GM19328 (cell line): ENCODE results near the gene VPS41.
"Not testable (repeated sequence)": the region's sequence is repeated elsewhere in the genome, so short reads cannot be mapped to it uniquely, and the experiment has no call there.

Experiments used
- ATAC-seq: cut with Tn5 transposase; IDR thresholded peaks from one replicate; pipeline ENCODE4 v1.9.1; 2021; ENCODE audit warnings: mild to moderate bottlenecking, moderate library complexity; ENCODE audit not compliant: unreplicated experiment

Gene VPS41

DNA sequence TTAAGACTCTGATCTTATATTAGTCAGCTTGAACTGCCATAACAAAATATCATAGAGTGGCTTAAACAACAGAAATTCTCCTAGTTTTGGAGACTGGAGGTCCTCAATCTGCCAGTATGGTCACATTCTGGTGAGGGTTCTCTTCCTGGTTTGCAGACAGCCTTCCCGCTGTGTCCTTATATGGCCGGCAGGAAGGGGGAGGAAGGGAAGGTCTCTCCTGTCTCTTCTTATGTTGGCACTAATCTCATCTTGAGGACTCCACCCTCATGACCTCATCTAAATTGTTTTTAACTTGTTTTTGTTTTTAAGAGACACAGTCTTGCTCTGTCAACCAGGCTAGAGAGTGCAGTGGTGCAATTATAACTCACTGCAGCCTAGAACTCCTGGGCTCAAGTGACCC is 53.1 kb downstream of the VPS41 start:
- ATAC-seq, result no peak

DNA sequence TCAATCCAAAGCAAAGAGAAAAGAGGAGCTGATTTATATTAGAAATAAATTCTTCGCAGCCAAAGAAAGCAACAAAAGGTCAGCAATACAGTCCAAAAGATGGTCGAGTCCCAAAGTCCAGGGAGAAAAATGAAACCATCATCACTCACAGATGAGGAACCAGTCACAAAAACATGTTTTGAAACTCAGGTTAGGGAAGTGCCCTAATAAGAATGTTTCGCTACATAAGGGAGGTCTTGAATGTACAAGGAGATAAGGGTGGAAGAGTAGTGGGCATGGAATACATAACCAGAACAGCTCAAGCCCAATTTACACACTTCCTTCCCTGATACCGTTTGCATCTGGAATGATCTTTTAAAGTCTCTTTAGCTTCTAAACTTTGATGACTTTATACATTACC is 53.6 kb downstream of the VPS41 start:
- no peak for ATAC-seq

DNA sequence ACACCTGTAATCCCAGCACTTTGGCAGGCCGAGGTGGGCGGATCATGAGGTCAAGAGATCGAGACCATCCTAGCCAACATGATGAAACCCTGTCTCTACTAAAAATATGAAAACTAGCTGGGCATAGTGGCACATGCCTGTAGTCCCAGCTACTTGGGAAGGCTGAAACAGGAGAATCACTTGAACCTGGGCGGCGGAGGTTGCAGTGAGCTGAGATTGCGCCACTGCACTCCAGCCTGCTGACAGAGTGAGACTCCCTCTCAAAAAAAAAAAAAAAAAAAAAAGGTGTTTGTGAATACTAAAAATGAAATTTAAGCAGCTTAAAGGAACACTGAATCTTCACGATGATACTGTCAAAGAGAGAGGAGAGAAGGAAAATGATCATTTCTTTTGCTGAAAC is 54.0 kb downstream of the VPS41 start:
- not testable (repeated sequence) for ATAC-seq

DNA sequence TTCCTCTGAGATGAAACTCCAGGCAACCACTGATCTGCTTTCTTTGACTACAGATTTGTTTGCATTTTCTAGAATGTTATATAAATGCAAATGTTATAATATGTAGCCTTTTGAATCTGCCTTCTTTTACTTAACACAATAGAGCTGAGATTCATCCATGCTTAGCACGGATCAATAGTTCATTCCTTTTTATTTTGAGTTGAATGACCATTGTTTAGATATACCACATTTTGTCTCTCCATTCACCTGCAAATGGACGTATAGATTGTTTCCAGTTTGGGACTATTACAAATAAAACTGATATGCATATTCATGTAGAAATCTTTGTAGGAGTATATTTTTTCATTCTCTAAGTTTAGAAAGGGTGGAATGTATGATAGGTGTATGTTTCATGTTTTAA is 57.7 kb downstream of the VPS41 start:
- no peak for ATAC-seq

DNA sequence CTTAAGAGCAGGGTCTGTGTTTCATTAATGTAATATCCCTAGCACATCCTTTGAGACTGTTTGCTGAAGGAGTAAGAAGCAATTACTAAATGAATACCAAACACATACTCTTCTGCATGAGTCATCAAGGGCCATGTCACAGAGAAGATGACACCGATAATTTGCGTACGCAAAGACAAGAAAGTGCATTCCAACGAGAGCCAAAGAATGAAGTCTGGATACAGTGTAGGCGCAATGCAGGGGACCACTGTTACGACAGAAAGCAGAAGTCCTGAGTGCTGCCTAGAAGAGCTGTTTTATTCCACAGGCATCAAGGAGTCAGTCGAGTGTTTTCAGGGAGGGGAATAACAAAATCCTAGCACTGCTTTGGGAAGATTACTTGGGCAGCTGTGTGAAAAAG is 62.7 kb downstream of the VPS41 start:
- ATAC-seq, result no peak

DNA sequence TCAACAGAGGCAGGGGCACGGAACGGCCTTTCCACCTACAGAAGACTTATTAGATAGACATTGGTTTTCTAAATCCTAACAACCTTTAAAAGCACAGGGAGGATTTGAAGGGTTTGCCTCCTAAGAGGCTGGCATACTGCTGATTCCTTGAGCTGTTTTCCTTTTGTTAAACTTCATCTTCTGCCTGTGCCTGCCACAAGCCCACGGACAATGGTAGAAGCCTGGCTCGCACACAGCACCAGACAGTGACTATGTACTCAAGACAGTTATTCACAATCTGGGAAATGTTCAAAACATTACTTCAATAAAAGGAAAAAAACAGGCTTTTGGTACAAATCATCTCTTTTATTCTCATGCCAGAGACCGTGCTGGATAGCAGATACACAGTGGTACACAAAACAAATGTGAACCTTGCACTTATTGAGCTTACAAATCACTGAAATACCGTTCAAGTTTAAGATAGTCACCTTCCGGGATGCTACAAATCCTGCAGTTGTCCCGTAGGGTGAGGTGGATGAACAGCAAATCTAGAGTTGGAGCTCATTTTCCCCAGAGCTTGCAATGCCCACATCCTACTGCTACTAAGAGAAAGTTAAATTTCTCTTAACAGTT is 63.9 kb downstream of the VPS41 start:
- ATAC-seq, result no peak

DNA sequence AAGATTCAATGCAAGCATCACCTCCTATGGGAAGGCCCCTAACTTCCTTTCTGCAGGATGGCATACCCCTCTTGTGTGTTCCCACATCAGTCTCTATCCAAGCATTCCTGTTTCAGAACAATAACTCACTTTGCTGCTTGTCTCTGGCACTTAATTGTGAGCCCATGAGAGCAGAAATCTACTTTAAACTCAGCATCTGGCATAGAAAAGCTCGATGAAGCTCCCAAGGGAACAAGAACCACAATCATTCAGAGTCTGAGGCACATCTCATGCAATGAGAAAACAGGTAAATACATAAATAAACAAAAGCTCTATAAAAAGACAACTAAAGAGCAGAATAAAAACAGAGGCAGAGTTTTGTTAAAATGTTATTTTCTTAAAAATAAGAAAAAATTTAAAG is 66.2 kb downstream of the VPS41 start:
- ATAC-seq, result no peak

DNA sequence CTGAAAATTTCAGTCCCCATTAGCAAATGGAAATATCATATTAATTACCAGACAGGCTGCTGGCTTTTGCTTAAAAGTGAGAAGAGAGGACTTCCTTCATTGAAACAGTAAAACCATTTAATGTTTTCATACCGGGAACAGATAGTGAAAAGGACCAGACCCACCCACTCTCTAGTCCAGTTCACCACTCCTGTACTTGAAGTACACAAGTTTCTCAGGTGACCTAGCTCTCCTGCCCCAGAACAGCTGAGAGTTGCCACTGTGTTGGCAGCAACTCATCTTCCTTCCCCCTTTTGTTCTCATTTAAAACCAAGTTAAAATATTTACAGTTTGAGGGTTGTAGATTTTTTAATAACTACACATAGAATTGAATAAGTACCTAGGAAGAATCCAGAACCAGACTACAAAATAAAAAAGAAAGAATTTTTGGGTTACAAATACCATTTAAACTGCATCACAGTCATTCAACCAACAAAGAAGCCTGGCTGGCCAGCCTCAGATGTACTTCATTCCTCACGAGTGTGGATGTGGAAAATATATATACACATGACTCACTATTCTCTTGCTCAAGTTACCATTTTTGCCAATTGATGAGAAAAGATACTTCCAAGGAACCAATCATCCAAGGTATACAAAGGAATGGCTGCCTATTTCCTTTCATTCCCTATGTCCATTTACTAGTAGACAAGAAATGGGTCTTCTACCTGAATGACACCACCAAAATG is 68.1 kb downstream of the VPS41 start:
- no peak for ATAC-seq

DNA sequence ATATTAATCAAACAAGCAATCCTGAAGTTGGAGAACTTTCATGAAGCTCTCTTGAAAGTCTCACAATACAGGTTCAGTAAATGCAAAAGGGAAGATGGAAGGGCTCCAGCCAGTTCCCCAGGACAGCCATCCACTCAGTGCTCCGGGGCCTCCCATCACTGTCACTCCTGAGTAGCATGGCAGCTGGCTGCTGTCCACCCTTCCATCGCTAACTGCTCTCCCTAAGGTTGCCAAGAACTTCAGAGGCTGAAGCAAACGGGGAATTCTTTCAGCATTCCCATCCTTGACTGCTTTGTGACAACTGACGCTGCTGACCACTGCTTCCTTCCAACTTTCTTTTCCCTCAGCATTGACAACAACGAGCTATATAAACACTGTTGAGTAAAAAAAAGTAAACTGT is 69.1 kb downstream of the VPS41 start:
- no peak for ATAC-seq

DNA sequence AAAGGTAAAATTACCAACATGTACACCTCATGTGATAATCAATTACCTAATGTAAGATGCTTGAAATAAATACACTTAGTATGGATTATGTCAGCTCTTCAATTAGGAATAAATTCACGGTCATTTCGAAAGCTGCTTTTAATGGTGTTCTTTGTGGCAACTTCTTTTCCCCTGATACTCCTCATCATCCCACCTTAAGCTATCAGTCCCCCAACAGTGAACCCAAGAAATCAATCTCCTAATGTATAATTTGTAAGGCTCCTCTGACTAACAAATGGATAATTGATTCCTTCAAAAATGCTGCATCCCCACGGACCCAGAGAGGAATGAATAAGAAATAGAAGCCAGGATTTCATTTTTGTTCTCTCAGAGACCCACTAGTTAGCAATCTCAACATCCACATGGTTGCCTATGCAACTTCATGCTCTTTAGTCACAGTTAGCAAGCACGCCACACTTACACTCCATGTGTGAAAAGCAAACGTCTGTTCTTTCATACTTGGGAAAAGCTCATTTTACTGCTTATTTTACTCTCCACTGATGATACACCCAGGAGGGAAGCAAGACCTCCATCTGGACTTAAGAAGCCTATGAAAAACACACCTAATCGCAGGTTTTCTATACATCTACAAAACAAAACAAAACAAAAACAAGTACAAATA is 70.1 kb downstream of the VPS41 start:
- ATAC-seq, result no peak

DNA sequence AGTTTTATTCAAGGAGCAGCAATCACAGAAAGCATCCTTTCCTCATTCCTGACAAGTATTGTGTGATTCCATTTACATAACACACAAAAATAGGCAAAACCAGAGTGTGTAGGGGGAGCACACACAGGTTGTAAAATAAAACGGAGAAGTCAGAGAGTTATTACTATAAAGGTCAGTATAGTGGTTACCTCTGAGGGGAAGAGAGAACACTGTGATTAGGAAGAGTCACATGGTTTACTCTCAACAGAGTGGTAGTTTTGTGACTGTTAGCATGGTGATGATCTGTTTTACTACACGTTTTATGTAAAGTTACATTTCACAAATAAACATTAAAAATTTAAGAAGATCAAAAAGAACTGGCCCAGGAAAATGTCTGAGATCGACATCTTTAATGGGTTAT is 74.6 kb downstream of the VPS41 start:
- ATAC-seq, result no peak

DNA sequence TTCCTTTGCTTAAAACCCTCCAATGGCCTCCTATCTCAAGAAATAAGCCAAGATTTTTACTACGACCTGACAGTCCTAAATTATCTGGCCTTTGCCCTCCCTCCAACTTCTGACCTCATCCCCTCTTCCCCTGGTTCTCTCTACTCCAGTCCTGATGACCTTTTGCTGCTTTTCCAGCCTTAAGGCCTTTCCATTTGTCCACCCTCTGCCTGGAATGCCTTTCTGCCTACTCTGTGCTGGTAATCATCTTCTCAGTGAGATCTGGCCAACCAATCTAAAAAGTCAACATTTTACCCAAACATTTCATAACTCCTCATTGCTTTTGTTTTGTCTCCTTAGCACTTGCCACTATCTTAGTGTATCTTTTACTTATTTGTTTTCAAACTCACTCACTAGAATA is 75.7 kb downstream of the VPS41 start:
- no peak for ATAC-seq

DNA sequence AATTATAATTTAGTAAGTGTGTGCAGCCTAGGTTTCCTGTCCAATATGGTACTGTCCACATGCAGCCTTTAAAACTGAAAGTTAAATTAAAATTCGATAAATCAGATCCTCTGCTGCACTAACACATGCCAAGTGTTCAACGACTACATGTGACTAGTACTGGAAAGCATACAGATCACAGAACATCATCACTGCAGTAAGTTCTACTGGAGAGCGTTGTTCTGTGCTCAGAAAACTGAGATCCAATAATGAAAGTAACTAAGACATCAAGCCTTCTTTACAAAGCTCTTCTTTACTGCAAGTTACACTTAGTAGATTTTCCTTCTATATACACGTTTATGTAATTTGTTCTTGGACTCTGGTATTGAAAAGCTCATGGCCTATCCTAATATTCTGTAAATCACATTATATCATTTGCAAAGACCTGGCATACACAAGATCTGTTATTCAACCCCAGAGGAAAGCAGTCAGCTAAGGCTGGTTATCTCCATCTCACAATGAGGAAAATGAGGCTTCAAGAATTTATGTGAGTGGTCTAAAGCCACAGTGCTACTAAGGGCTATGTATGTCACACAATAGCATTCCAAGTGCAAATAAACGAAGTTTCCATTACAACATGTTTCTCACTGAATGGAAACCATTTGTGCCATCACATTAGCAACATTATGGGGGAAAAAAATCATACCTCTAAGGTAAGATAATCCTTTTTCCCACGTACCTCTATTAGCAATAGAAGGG is 77.6 kb downstream of the VPS41 start:
- ATAC-seq, result no peak

DNA sequence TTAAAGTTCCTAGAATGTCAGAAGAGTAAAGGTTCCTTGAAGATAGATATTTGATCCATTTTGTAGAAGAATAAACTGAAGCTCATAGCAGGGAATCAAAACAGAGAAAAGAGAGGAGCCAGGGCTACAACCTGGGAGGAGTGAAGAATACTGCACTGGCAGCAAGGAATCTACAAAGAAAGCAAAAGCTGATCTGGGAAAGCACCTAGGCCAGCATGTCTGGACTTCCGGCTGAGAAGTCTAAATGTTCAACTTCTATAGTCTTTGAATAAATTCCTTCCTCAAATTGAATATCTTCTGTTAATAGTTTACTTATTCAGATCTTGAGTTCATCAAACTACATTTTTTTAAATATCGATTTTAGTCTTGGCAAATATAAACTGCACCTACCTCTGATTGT is 78.2 kb downstream of the VPS41 start:
- no peak for ATAC-seq

DNA sequence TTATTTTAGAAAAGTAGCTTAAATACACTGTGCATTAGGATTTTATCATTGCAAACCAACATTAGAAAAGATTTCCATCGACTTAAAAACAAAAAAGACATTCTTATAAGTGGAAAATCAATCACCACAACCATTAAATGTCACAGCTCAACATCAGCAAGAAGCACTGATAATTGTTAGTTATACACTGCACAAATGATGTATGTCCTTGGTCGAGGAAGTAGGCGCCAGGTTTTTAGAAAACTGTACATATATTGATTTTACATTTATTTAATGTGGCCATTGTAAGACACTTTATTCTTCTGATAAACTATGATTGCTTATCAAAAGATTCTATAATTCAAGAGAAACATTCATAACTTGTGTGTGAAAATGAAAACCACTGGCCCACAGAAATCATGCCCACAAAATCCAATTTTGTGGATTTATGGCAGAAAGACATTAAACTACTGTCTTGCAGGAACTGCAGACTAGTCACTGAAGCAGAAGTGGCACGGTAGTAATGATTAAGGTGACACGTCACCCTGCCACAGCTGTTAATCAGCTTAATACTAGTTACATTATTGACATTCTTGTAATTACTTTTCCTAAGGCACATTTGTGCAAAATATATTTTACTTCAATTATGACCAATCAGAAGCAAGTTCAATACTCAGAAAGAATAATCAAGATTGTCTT is 79.4 kb downstream of the VPS41 start:
- ATAC-seq, result no peak

DNA sequence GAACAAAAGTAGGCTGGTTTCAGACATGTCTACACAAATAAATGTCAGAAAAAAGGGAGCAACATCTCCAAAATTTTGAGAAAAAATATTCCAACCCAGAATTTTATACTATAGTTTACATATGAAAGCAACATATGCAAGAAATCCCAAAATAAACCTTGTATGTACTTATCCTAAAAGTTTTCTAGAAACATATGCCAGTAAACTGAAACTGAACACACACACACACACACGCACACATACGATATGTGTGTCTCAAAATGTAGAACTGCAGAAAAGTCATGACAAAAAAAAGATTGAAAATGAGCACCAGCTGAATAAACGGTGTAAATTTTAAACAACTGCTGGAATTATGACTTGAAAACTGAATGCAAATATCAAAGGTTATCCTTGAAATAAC is 81.0 kb downstream of the VPS41 start:
- ATAC-seq, result no peak

DNA sequence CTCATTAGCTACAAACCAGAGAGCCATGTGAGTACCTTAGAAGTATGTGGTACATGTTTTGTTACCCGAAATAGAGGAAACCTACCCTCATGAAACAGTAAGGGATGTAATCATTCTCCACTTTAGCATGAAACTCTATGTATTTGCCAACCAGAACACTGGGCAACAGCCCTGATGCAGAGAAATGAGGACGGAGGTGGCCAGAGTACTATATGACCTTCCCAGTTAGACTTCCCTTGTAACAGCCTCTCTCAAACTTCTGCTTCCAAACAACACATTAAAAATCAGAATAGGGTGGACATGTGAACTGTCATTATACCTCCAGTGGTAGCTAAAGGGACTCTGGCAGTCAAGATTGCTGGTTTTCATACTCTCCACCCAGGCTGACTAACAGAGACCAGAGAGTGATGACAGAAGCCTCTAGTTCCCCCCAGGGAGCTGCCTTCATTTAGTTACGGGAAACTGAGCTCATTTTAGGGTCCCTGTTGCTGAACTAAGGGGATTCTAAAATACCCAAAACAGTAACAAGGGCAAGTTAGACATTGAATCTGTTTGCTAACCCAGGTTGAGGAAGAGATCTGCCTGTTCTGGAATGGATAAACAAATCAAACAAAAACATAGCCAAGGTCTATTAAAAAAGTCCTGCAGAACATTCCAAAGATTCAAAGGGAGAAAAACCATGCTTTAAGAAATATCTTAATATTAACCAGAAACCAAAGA is 83.1 kb downstream of the VPS41 start:
- ATAC-seq, result peak; percentile 53

DNA sequence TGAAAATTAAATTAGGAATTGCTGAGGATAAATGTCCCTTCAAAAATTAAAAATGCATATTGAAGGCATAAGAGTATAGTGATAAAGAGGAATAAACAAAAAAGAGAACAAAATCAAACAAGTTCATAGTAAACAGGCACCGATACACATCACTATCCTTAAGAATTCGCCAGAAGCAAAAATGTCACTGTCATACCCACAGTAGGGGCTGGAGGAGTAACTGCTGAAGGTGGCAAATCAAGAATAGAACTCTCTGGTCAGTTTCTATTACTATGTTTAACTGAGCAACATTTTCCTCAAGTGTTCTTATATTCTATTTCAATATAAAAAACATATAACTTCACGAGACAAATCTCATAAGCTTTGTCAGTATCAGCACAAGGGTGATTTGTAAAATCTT is 84.0 kb downstream of the VPS41 start:
- ATAC-seq, result no peak

DNA sequence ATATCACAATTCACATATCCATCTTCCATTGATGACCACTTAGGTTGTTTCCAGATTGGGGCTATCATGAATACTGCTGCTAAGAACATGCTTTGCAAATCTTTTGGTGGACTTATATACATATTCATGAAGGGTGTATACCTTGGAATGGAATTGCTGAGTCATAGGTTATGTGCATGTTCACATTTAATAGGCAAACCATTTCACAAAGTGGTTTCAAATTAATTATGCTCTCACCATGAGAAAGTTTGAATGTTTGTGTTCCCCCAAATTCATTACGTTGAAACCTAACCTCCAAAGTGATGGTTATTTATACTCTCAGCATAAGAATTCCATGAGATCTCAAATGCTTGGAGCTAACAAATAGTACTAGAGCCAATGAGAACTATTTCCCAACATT is 86.4 kb downstream of the VPS41 start:
- ATAC-seq, result no peak

DNA sequence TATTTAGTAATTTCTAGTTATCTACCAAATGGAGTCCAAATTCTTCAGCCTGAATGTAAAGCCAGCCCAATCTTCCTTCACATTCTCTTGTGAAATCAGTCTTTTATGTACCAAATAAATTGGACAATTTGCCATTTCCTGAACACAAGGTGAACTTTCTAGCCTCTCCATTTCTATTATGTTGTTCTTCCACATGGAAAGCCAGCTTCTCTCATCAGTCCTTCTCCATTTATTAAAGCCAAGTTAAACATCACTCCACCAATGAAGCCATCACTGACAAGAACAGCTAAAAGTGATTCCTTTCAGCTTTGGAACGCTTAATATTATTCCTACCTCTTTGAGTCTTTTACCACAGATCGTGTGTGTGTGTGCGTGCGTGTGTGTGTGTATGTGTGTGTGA is 88.4 kb downstream of the VPS41 start:
- ATAC-seq, result no peak

DNA sequence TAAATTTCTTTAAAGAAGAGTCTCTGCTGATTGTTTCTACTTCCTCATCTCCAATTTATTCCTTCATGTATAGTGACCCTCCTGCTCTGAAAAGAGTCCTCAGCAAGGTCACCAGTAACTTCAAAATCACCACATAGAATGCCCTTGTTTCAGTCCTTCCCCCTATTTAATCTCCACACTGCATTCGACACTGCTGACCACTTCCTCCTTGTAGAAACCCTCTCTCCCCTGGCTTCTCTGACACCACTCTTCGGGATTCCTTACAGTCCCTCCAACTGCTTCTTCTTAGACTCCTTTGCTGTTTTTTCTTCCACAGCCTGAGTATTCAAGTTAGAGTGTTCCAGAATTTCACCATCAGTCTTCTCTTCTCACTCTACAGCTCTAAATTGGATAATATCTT is 89.5 kb downstream of the VPS41 start:
- ATAC-seq, result no peak
